HL-60 (cell line): Measurements from ENCODE around the gene NEK1.

Experiments used
- GABPA ChIP-seq: IDR thresholded peaks from 2 replicates; pipeline ENCODE4 v1.6.1; 2012; ENCODE audit warnings: low read depth
- POLR2AphosphoS5 ChIP-seq: IDR thresholded peaks from 2 replicates; pipeline ENCODE4 v1.6.1; 2012; ENCODE audit warnings: low read depth
- REST ChIP-seq: IDR thresholded peaks from 2 replicates; pipeline ENCODE4 v1.6.1; 2012; ENCODE audit warnings: low read depth; ENCODE audit not compliant: insufficient replicate concordance
- SPI1 ChIP-seq: IDR thresholded peaks from 2 replicates; pipeline ENCODE4 v1.6.1; 2012; ENCODE audit warnings: low read depth, mild to moderate bottlenecking, borderline replicate concordance
- TF ChIP-seq, protein P1 (sequence below): IDR thresholded peaks from one replicate; pipeline ENCODE4 v1.5.1; 2011; ENCODE audit warnings: low read length, control low read depth, inconsistent platforms; ENCODE audit not compliant: insufficient read depth

DNA sequence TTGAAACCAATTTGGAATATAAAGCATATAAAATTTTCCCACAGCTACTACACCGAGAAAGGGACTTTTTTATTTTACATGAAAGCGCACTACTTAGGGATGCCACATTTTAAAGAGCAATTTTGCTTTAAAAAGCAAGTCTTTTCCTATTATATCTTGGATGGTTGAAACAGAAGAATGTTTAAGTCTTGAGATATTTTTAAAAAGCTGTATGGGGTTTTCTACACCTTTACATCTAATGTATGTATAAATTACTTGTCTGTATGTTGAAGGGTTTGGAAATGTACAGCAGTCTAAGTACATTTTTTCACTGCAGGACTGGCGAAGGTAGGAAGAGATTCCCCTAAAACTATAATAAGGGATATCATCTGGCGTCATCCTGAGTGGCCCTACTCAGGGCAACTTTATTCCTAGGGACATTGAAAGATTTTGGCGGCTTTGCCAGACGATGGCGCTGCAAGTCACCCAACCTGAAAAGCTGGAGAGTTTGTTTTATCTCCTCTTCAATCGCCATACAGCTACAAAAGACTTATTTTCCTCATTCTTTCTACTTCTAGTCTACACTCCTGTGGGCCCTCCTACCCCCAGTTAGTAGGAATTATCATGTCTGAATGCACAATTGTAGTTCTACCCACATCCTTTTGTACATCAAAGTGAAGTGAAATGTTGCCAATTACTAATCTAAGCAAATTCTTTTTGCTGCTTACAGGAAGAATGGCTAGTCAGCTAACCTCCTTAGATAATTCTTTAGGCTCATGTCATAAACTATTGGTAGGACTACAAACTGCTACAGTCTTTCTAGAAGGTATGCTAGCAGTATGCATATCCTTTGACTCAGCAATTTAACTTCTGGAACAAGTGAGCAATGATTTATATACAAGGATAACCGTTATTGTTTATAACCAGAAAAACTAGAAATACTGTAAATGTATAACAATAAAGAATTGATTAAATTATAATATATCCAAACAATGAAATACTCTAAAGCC lies 782 bp upstream of the NEK1 start:
- TF ChIP-seq POLR2AphosphoS5 (no peak), REST (no peak), SPI1 (no peak), GABPA (no peak)
- TF ChIP-seq, protein P1, sequence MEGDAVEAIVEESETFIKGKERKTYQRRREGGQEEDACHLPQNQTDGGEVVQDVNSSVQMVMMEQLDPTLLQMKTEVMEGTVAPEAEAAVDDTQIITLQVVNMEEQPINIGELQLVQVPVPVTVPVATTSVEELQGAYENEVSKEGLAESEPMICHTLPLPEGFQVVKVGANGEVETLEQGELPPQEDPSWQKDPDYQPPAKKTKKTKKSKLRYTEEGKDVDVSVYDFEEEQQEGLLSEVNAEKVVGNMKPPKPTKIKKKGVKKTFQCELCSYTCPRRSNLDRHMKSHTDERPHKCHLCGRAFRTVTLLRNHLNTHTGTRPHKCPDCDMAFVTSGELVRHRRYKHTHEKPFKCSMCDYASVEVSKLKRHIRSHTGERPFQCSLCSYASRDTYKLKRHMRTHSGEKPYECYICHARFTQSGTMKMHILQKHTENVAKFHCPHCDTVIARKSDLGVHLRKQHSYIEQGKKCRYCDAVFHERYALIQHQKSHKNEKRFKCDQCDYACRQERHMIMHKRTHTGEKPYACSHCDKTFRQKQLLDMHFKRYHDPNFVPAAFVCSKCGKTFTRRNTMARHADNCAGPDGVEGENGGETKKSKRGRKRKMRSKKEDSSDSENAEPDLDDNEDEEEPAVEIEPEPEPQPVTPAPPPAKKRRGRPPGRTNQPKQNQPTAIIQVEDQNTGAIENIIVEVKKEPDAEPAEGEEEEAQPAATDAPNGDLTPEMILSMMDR, result peak; percentile 38
